ENCODE measurements around the gene HOXA3. TPM values are rescaled to one million over a fixed set of nuclear protein-coding genes. Genes with fewer than 3 reads are reported as not detected.

Gene HOXA3
- polyA plus RNA-seq, 1 of the 3 experiments (the other 2 are of a cell fraction) = 0.15 TPM

GRCh38 chr7:27150568-27151340 is 1.6 kb downstream of the HOXA3 start (continued):
- peak; percentile 91 for TF ChIP-seq CTCF (IDR thresholded peaks at IDR 0.05)
- peak; percentile 68 for TF ChIP-seq SMC3 (IDR thresholded peaks at IDR 0.05; ENCODE audit: low read depth, low read length)
- TF ChIP-seq FOSL2 (IDR thresholded peaks at IDR 0.05; ENCODE audit: borderline replicate concordance, low read depth) = no peak
- TF ChIP-seq GATA2 (CRISPR knock-in tag; IDR thresholded peaks at IDR 0.05) = no peak
- TF ChIP-seq TEAD4 (IDR thresholded peaks at IDR 0.05; ENCODE audit: borderline replicate concordance, insufficient read depth) = no peak
- TF ChIP-seq NRF1 (IDR thresholded peaks at IDR 0.05; ENCODE audit: low read depth, low read length) = no peak
- TF ChIP-seq RXRA (IDR thresholded peaks at IDR 0.05; ENCODE audit: borderline replicate concordance, low read depth) = no peak
- TF ChIP-seq FOXJ3 (CRISPR knock-in tag; IDR thresholded peaks at IDR 0.05) = no peak
- TF ChIP-seq USF1 (IDR thresholded peaks at IDR 0.05; ENCODE audit: borderline replicate concordance, low read depth) = no peak
- TF ChIP-seq POLR2AphosphoS5 (IDR thresholded peaks at IDR 0.05; ENCODE audit: low read depth, low read length) = no peak
- TF ChIP-seq NFIC (IDR thresholded peaks at IDR 0.05; ENCODE audit: borderline replicate concordance) = no peak

- no peaks in the 10 kb centered on the region for H3K9me3 ChIP-seq
- no peak overlapping the region for H3K9ac ChIP-seq
- 15% methylated on average over 13 of the region's 13 CpGs for WGBS (ENCODE audit: low lambda C conversion rate)
- H2AFZ ChIP-seq (ENCODE audit: low read depth) = peak overlapping the region; percentile 53; the same call in 1 of the 2 replicates
- H3K4me2 ChIP-seq = peak overlapping the region; percentile 76
- no peaks in the 10 kb centered on the region for H3F3A ChIP-seq (replicated peaks; ENCODE audit: insufficient read depth)
- no peaks in the 10 kb centered on the region for H3K79me2 ChIP-seq (ENCODE audit: insufficient read depth)
- CTCF ChIA-PET = interaction anchor here (0.6 to 10.9 kb wide), 51 partner anchors 9 to 1257 kb away, joined by 3 to 270 read pairs (median 4); partner anchors contain the start of genes HOXA10, HOXA4, HOXA7 and HOXA9
- TF ChIP-seq TEAD4 (IDR thresholded peaks at IDR 0.05; ENCODE audit: borderline replicate concordance, insufficient read depth) = no peak
- no peak for TF ChIP-seq GATA2 (CRISPR knock-in tag; IDR thresholded peaks at IDR 0.05)
- no peak for TF ChIP-seq IRF3 (IDR thresholded peaks at IDR 0.05; ENCODE audit: low read depth, low read length)
- no peak for DNase-seq
- H3K4me3 ChIP-seq (ENCODE audit: low read depth in 2 of 2, low read length in 1 of 2) = peak overlapping the region in 1 of 2 experiments; percentile 63; a peak in 1 of 4 replicates
- peaks cover 6% of the 10 kb centered on the region; the same call in 1 of the 2 replicates for H4K20me1 ChIP-seq (ENCODE audit: insufficient read depth)
- no peaks in the 10 kb centered on the region for H3K9me2 ChIP-seq
- peaks cover 0 to 9% of the 10 kb centered on the region in 2 experiments; a peak in 1 of 4 replicates for H3K4me1 ChIP-seq (ENCODE audit: control insufficient read depth in 1 of 2, insufficient read depth in 2 of 2, low read depth in 1 of 2, low read length in 1 of 2)
- POLR2A ChIA-PET = interaction anchor here (1.0 kb wide), 1 partner anchor 11 kb away, joined by 3 read pairs; no protein-coding TSS in a partner anchor
- no peak overlapping the region for H3K27ac ChIP-seq (ENCODE audit: low read depth in 2 of 2, low read length in 1 of 2)
- peaks cover 100% of the 10 kb centered on the region for H3K27me3 ChIP-seq (ENCODE audit: insufficient read depth)
- H3K36me3 ChIP-seq (replicated peaks in 1 of 2; ENCODE audit: control insufficient read depth in 1 of 2, insufficient read depth in 2 of 2, low read length in 1 of 2) = no peaks in the 10 kb centered on the region
These were observed 2.4 kb downstream of the HOXA3 start for GRCh38 chr7:27149842-27150567.
